ENCODE results near the gene WBP2NL.

The WBP2NL gene

GRCh38 chr22:42073621-42074041, 75.0 kb downstream of the WBP2NL start:
- H3K36me3 ChIP-seq (replicated peaks in 1 of 2; ENCODE audit: control insufficient read depth in 2 of 2, insufficient read depth in 2 of 2, low read length in 2 of 2): no peaks in the 10 kb centered on the region
- no peaks in the 10 kb centered on the region for H3K27me3 ChIP-seq (ENCODE audit: control insufficient read depth in 3 of 3, insufficient read depth in 3 of 3, low read depth in 1 of 3, low read length in 3 of 3)
- H2BK12ac ChIP-seq (ENCODE audit: low read length): no peak overlapping the region
- H3K4me1 ChIP-seq (ENCODE audit: control insufficient read depth in 2 of 2, insufficient read depth in 1 of 2, low read depth in 1 of 2, low read length in 2 of 2): peaks cover 10 to 11% of the 10 kb centered on the region in 2 donors
- H4K8ac ChIP-seq (ENCODE audit: low read depth, low read length): no peak overlapping the region
- H3K4ac ChIP-seq (ENCODE audit: low read length): no peak overlapping the region
- DNase-seq (ENCODE audit: low spot score): no peak
- no peak overlapping the region for H2AFZ ChIP-seq (ENCODE audit: low read length)
- H2BK120ac ChIP-seq (ENCODE audit: low read depth, low read length): no peak overlapping the region
- H4K91ac ChIP-seq (ENCODE audit: low read depth, low read length, poor library complexity): no peak overlapping the region
- peak overlapping the region; percentile 90 for H2BK5ac ChIP-seq (ENCODE audit: low read length)
- WGBS, 2 donors (ENCODE audit: extremely low coverage in 2 of 2, insufficient read length in 2 of 2, insufficient replicate concordance in 1 of 2): no CpG with 5 or more reads among the region's 14 CpGs
- H3K79me1 ChIP-seq (ENCODE audit: low read depth, low read length): no peaks in the 10 kb centered on the region
- H3K9me3 ChIP-seq (replicated peaks in 1 of 2; ENCODE audit: control insufficient read depth in 2 of 2, insufficient read depth in 1 of 2, low read depth in 1 of 2, low read length in 2 of 2): peaks cover 0 to 12% of the 10 kb centered on the region in 2 donors
- no peak overlapping the region for H3K4me2 ChIP-seq (ENCODE audit: insufficient read depth, low read length, poor library complexity, severe bottlenecking)
- peak overlapping the region; percentile 89 for H3K23ac ChIP-seq (ENCODE audit: low read depth, low read length, poor library complexity)
- peak overlapping the region; percentile 86 for H2BK15ac ChIP-seq (ENCODE audit: low read length)
- no peak overlapping the region for H3K27ac ChIP-seq (replicated peaks; ENCODE audit: low read length)
- no peak overlapping the region for H3K9ac ChIP-seq (ENCODE audit: low read depth, low read length, poor library complexity)
- H2AK5ac ChIP-seq (ENCODE audit: low read depth, low read length): peak overlapping the region; percentile 64
- H3K18ac ChIP-seq (ENCODE audit: low read length): peak overlapping the region; percentile 93
- H3K4me3 ChIP-seq (ENCODE audit: low read length in 2 of 2): no peak overlapping the region
- no peak overlapping the region for H3K14ac ChIP-seq (ENCODE audit: low read length)

- WGBS, 2 donors (ENCODE audit: extremely low coverage in 2 of 2, insufficient read length in 2 of 2, insufficient replicate concordance in 1 of 2): no CpG with 5 or more reads among the region's 55 CpGs
- no peaks in the 10 kb centered on the region for H3K36me3 ChIP-seq (replicated peaks in 1 of 2; ENCODE audit: control insufficient read depth in 2 of 2, insufficient read depth in 2 of 2, low read length in 2 of 2)
These were observed 75.7 kb downstream of the WBP2NL start, which contains the start of gene PHETA2 for GRCh38 chr22:42074132-42074811. PHETA2 (plus strand) TSS chr22:42074248; CDS start chr22:42077294, 3,046 bp downstream.

GRCh38 chr22:42074846-42075676, 76.5 kb downstream of the WBP2NL start:
- H3K9ac ChIP-seq (ENCODE audit: low read depth, low read length, poor library complexity): no peak overlapping the region
- H2BK15ac ChIP-seq (ENCODE audit: low read length): peak overlapping the region; percentile 29
- no peak overlapping the region for H3K27ac ChIP-seq (replicated peaks; ENCODE audit: low read length)
- no peak overlapping the region for H2BK12ac ChIP-seq (ENCODE audit: low read length)
- H3K18ac ChIP-seq (ENCODE audit: low read length): no peak overlapping the region
- H2AFZ ChIP-seq (ENCODE audit: low read length): no peak overlapping the region
- H3K4ac ChIP-seq (ENCODE audit: low read length): no peak overlapping the region
- no peak for DNase-seq (ENCODE audit: low spot score)
- no peak overlapping the region for H4K91ac ChIP-seq (ENCODE audit: low read depth, low read length, poor library complexity)
- H2BK120ac ChIP-seq (ENCODE audit: low read depth, low read length): no peak overlapping the region
- no peak overlapping the region for H3K14ac ChIP-seq (ENCODE audit: low read length)
- H3K79me1 ChIP-seq (ENCODE audit: low read depth, low read length): no peaks in the 10 kb centered on the region
- no peak overlapping the region for H3K4me3 ChIP-seq (ENCODE audit: low read length in 2 of 2)
- WGBS, 2 donors (ENCODE audit: extremely low coverage in 2 of 2, insufficient read length in 2 of 2, insufficient replicate concordance in 1 of 2): no CpG with 5 or more reads among the region's 9 CpGs
- no peak overlapping the region for H2BK5ac ChIP-seq (ENCODE audit: low read length)
- H3K27me3 ChIP-seq (ENCODE audit: control insufficient read depth in 3 of 3, insufficient read depth in 3 of 3, low read depth in 1 of 3, low read length in 3 of 3): no peaks in the 10 kb centered on the region
- H3K36me3 ChIP-seq (replicated peaks in 1 of 2; ENCODE audit: control insufficient read depth in 2 of 2, insufficient read depth in 2 of 2, low read length in 2 of 2): no peaks in the 10 kb centered on the region
- peak overlapping the region; percentile 64 for H2AK5ac ChIP-seq (ENCODE audit: low read depth, low read length)
- H3K4me1 ChIP-seq (ENCODE audit: control insufficient read depth in 2 of 2, insufficient read depth in 1 of 2, low read depth in 1 of 2, low read length in 2 of 2): peaks cover 8 to 10% of the 10 kb centered on the region in 2 donors
- peak overlapping the region; percentile 36 for H3K4me2 ChIP-seq (ENCODE audit: insufficient read depth, low read length, poor library complexity, severe bottlenecking)
- peaks cover 0 to 12% of the 10 kb centered on the region in 2 donors for H3K9me3 ChIP-seq (replicated peaks in 1 of 2; ENCODE audit: control insufficient read depth in 2 of 2, insufficient read depth in 1 of 2, low read depth in 1 of 2, low read length in 2 of 2)
- H3K23ac ChIP-seq (ENCODE audit: low read depth, low read length, poor library complexity): no peak overlapping the region
- no peak overlapping the region for H4K8ac ChIP-seq (ENCODE audit: low read depth, low read length)

More at GRCh38 chr22:42074132-42074811, 75.7 kb downstream of the WBP2NL start, which contains the start of gene PHETA2:
- no peak within 1 kb of the TSS for H2AFZ ChIP-seq (ENCODE audit: low read length)
- H3K4me1 ChIP-seq (ENCODE audit: control insufficient read depth in 2 of 2, insufficient read depth in 1 of 2, low read depth in 1 of 2, low read length in 2 of 2): peaks cover 13% of the 10 kb centered on the region in 2 donors
- H2BK15ac ChIP-seq (ENCODE audit: low read length): peak within 1 kb of the TSS; percentile 86
- peak within 1 kb of the TSS; percentile 64 for H2AK5ac ChIP-seq (ENCODE audit: low read depth, low read length)
- H3K9ac ChIP-seq (ENCODE audit: low read depth, low read length, poor library complexity): no peak within 1 kb of the TSS
- peak within 1 kb of the TSS; percentile 93 for H3K18ac ChIP-seq (ENCODE audit: low read length)
- no peak within 1 kb of the TSS for H4K8ac ChIP-seq (ENCODE audit: low read depth, low read length)
- peak within 1 kb of the TSS; percentile 89 for H3K23ac ChIP-seq (ENCODE audit: low read depth, low read length, poor library complexity)
- no peaks in the 10 kb centered on the region for H3K27me3 ChIP-seq (ENCODE audit: control insufficient read depth in 3 of 3, insufficient read depth in 3 of 3, low read depth in 1 of 3, low read length in 3 of 3)
- no peak within 1 kb of the TSS for H3K4ac ChIP-seq (ENCODE audit: low read length)
- peak within 1 kb of the TSS; percentile 41 for H3K14ac ChIP-seq (ENCODE audit: low read length)
- H2BK120ac ChIP-seq (ENCODE audit: low read depth, low read length): no peak within 1 kb of the TSS
- peak within 1 kb of the TSS; percentile 90 for H2BK5ac ChIP-seq (ENCODE audit: low read length)
- H3K27ac ChIP-seq (replicated peaks; ENCODE audit: low read length): no peak within 1 kb of the TSS
- no peak for DNase-seq (ENCODE audit: low spot score)
- no peak within 1 kb of the TSS for H2BK12ac ChIP-seq (ENCODE audit: low read length)
- H4K91ac ChIP-seq (ENCODE audit: low read depth, low read length, poor library complexity): no peak within 1 kb of the TSS
- peaks cover 0 to 12% of the 10 kb centered on the region in 2 donors for H3K9me3 ChIP-seq (replicated peaks in 1 of 2; ENCODE audit: control insufficient read depth in 2 of 2, insufficient read depth in 1 of 2, low read depth in 1 of 2, low read length in 2 of 2)
- peak within 1 kb of the TSS in 1 of 2 donors; percentile 65 for H3K4me3 ChIP-seq (ENCODE audit: low read length in 2 of 2)
- no peaks in the 10 kb centered on the region for H3K79me1 ChIP-seq (ENCODE audit: low read depth, low read length)
- peak within 1 kb of the TSS; percentile 36 for H3K4me2 ChIP-seq (ENCODE audit: insufficient read depth, low read length, poor library complexity, severe bottlenecking)

All from neuronal stem cell (in vitro differentiated cells).